Measurements from ENCODE around the gene OSBP2. TPM values are rescaled to one million over a fixed set of nuclear protein-coding genes. Genes with fewer than 3 reads are reported as not detected.

The OSBP2 gene
- total and polyA plus RNA-seq, 5 donors: 4.1 to 12.3 (median 7.8) TPM

DNA sequence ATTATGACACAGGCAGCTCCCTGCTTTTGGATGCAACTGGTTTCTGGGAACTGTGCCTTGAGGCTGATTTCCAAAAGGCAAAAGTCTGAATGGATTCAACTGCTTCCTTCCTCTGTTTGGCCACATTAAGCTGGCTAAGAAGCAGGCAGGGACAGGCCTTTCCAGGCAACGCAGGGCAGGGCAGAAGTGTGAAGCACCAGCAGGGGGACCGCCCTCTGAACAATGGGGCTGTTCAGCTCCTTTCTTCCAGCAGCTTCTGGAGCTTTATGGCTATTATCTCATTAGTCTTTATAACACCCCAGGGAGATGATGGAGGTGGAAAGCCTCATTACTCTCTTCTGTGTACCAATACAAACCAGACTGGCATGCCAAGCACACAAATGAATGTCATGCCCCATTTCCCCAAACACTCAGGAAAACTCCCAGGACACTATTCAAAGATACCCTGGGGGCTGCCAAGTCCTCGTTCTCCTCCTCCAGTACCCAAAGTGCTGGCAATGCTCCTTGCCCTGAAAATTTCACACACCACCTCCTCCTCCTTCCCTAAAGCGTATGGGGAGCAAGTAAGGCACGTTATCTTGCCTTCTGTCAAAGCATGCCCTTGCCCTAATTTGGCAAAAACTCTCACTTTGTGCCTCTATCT lies 252.6 kb downstream of the OSBP2 start:
- WGBS: 20% methylated on average over 5 of the region's 5 CpGs

DNA sequence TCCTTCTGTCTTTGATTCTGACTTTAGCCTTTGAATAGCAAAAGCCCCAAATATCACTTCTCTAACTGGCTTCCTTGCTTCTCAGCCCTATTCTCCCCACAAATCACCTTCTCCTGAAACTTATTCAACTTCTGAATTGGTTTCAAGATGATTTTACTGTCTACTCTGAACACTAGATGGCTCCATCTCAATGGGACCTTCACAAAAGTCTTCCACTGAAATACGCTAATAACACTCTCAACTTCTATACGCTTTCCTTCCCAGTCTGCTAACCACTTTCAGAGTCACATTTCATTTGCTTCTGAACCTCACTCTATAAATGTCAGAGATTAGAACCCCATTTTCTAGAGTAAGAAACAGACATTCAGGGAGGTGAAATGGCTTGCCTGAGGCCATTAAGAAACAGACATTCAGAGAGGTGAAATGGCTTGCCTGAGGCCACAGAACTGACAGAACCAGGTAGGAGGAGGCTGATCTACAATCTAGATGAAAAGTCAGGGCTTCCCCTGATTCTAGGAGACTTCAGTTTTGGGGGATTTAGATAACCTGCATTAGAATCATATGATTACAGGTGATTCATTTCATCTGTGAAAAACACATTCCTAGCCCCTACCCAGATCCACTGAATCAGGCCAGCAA lies 253.3 kb downstream of the OSBP2 start:
- H3K9me3 ChIP-seq (ENCODE audit: control insufficient read depth, low read length): no peaks in the 10 kb centered on the region
- no peaks in the 10 kb centered on the region for H3K27me3 ChIP-seq (ENCODE audit: control insufficient read depth, insufficient read depth)
- peak overlapping the region; percentile 89 for H3K27ac ChIP-seq (ENCODE audit: low read length)
- 12% methylated on average over 2 of the region's 2 CpGs for WGBS
- no peak overlapping the region for H3K4me3 ChIP-seq (ENCODE audit: low read length)
- intact Hi-C loops (cut with DNase I): loop anchor here (2.0 to 10.0 kb wide), 7 partner anchors 134 to 284 kb away; partner anchors contain the start of genes PLA2G3 (in 2 of the 4) and SMTN (in 1 of the 4)
- ATAC-seq (peak; percentile 66 to 70), DNase-seq (no peak)
- H3K4me1 ChIP-seq (ENCODE audit: control insufficient read depth, insufficient read depth, low read length): peaks cover 11% of the 10 kb centered on the region

More for the DNA sequence above, 252.6 kb downstream of the OSBP2 start:
- Histone ChIP-seq H3K4me3 (ENCODE audit: low read length) (no peak overlapping the region), H3K9me3 (ENCODE audit: control insufficient read depth, low read length) (no peaks in the 10 kb centered on the region), H3K27ac (ENCODE audit: low read length) (peak overlapping the region; percentile 89), H3K4me1 (ENCODE audit: control insufficient read depth, insufficient read depth, low read length) (peaks cover 11% of the 10 kb centered on the region), H3K27me3 (ENCODE audit: control insufficient read depth, insufficient read depth) (no peaks in the 10 kb centered on the region)
- DNase-seq (peak; percentile 80 to 90 (median 81)), ATAC-seq (peak; percentile 88 to 91)
- intact Hi-C loops (cut with DNase I): loop anchor here (5.0 to 10.0 kb wide), 6 partner anchors 135 to 285 kb away; partner anchors contain the start of genes PLA2G3 (in 2 of the 4) and SMTN (in 1 of the 4)

DNA sequence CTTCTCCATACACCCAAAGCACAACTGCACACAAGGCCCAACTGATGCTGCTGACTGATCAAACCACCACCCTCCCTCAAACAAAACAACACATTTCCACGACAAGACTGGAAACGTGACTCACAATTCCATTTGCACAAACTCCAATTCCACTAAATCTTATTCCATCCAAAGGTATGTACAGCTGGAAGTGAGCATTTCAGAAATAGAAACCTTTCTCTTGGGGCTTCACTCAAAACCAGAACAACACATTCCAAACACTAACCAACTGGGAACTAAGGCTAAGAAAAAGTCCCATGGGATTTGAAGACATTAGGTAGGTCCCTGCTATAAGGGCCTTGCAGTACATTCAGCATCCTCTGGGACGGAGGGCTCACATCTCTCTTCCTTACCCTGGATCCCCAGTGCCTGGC lies 254.3 kb downstream of the OSBP2 start:
- H3K9me3 ChIP-seq (ENCODE audit: control insufficient read depth, low read length): no peaks in the 10 kb centered on the region
- WGBS: 62% methylated on average over 3 of the region's 3 CpGs
- H3K4me3 ChIP-seq (ENCODE audit: low read length): no peak overlapping the region
- intact Hi-C loops (cut with DNase I): loop anchor here (2.0 to 10.0 kb wide), 7 partner anchors 133 to 283 kb away; partner anchors contain the start of genes PLA2G3 (in 2 of the 4) and SMTN (in 1 of the 4)
- H3K27ac ChIP-seq (ENCODE audit: low read length): no peak overlapping the region
- DNase-seq (no peak), ATAC-seq (no peak)
- no peaks in the 10 kb centered on the region for H3K27me3 ChIP-seq (ENCODE audit: control insufficient read depth, insufficient read depth)
- peaks cover 11% of the 10 kb centered on the region for H3K4me1 ChIP-seq (ENCODE audit: control insufficient read depth, insufficient read depth, low read length)

DNA sequence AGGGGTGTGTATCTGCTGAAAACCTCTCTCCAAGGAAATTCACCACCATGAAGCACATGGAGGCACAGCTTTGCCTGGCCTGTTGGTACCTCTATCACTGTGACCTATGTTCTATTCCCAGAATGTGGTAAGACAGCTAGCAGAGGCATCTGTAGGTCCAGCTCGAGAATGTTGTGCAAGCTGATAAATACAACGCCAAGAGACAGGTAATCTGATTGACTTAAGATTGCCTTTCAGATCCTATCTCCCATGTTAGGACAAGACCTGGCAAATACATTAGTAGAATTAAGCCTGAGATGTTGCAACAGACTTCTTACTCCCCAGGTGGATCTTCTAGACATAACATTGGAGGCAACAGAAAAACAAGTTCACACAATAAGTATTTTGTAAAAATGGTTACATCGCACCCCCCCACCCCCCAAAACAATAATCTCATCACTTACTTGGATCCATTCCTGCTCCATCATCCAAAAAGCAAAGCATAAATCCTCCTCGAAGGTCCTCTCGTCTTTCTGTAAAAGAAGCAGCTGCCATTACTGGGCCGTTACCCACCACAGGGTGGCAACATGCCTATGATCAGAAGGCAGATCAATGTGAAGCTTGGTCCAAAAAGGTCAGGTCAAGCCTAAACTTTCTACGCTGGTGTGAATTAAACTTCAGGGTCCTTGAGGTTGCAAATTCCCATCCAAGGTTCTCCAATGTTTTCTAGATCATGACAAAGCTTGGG lies 255.4 kb downstream of the OSBP2 start:
- Histone ChIP-seq H3K4me1 (ENCODE audit: control insufficient read depth, insufficient read depth, low read length) (peaks cover 11% of the 10 kb centered on the region), H3K4me3 (ENCODE audit: low read length) (no peak overlapping the region), H3K9me3 (ENCODE audit: control insufficient read depth, low read length) (no peaks in the 10 kb centered on the region), H3K27ac (ENCODE audit: low read length) (no peak overlapping the region), H3K27me3 (ENCODE audit: control insufficient read depth, insufficient read depth) (no peaks in the 10 kb centered on the region)
- 80% methylated on average over 7 of the region's 7 CpGs for WGBS
- ATAC-seq (no peak), DNase-seq (no peak)
- intact Hi-C loops (cut with DNase I): loop anchor here (2.0 to 10.0 kb wide), 7 partner anchors 132 to 282 kb away; partner anchors contain the start of genes PLA2G3 (in 2 of the 4) and SMTN (in 1 of the 4)

DNA sequence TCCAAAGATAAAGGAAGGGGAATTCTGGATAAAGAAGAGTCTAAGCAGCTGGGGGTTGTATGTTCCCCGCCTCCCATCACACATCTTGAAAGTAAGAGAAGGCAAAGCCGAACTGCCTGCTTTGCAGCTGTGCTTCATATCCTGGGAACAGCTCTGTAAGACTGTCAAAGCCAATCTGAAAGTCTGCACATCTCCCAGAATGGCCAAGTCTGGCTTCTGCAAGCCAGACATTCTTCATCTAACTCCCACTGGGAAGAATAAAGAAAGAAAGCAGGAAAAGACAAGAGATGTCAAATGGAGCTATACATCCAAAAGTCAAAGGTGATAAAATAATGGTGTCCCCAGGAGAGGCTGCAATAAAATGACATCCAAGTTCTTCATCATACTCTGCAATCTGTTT lies 258.5 kb downstream of the OSBP2 start:
- intact Hi-C loops (cut with DNase I): no loop called here
- no peak overlapping the region for H3K4me3 ChIP-seq (ENCODE audit: low read length)
- no peaks in the 10 kb centered on the region for H3K27me3 ChIP-seq (ENCODE audit: control insufficient read depth, insufficient read depth)
- H3K27ac ChIP-seq (ENCODE audit: low read length): no peak overlapping the region
- WGBS: 80% methylated on average over 2 of the region's 2 CpGs
- peaks cover 3% of the 10 kb centered on the region for H3K4me1 ChIP-seq (ENCODE audit: control insufficient read depth, insufficient read depth, low read length)
- DNase-seq (no peak), ATAC-seq (no peak)
- H3K9me3 ChIP-seq (ENCODE audit: control insufficient read depth, low read length): no peaks in the 10 kb centered on the region

DNA sequence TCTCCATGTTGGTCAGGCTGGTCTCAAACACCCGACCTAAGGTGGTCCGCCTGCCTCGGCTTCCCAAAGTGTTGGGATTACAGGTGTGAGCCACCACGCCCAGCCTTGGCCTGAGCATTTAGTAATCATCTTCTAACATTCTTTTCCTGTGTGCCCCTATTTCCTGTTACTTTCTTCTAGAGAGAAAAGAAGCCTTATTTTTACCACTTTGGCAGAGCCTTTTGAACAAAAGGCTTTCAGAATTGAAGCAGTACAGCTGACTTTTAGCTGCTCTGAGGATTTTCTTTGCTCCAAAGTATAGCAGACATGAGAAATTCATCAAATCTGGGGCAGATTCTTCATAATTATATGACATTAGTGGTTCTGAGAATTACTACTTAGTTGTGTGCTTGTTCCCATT lies 260.5 kb downstream of the OSBP2 start:
- intact Hi-C loops (cut with DNase I): no loop called here
- Histone ChIP-seq H3K27me3 (ENCODE audit: control insufficient read depth, insufficient read depth) (no peaks in the 10 kb centered on the region), H3K9me3 (ENCODE audit: control insufficient read depth, low read length) (no peaks in the 10 kb centered on the region), H3K4me1 (ENCODE audit: control insufficient read depth, insufficient read depth, low read length) (peaks cover 1% of the 10 kb centered on the region), H3K27ac (ENCODE audit: low read length) (no peak overlapping the region), H3K4me3 (ENCODE audit: low read length) (no peak overlapping the region)
- ATAC-seq: no peak
- DNase-seq: no peak
- WGBS: 93% methylated on average over 4 of the region's 4 CpGs

Small RNA genes lying within 50 kb of the gene (microRNA-seq; reads per million reads assigned to microRNA genes)
- 11.8 to 24.0 reads per million in 2 donors for gene MIR3200

Other genes starting within 250 kb of the OSBP2 start
- gene SEC14L3, start 222.9 kb upstream of the OSBP2 start, total RNA-seq: not detected
- gene SEC14L3, start 222.9 kb upstream of the OSBP2 start, polyA plus RNA-seq: not detected
- gene SEC14L4, start 189.2 kb upstream of the OSBP2 start, total RNA-seq: not detected
- gene SEC14L4, start 189.2 kb upstream of the OSBP2 start, polyA plus RNA-seq: not detected
- gene SEC14L6, start 148.1 kb upstream of the OSBP2 start, total RNA-seq: under 1 TPM; 0.17 to 0.40 (median 0.23) TPM
- 0.20 TPM for gene SEC14L6, start 148.1 kb upstream of the OSBP2 start, polyA plus RNA-seq
- gene GAL3ST1, start 120.2 kb upstream of the OSBP2 start, total RNA-seq: under 1 TPM in 3 of 4 donors, not detected in 1; 0.17 to 0.93 (median 0.47) TPM
- 0.75 TPM for gene GAL3ST1, start 120.2 kb upstream of the OSBP2 start, polyA plus RNA-seq
- 10 to 100 TPM; 23.7 to 31.9 (median 23.8) TPM for gene PES1, start 103.0 kb upstream of the OSBP2 start, total RNA-seq
- 20.1 TPM for gene PES1, start 103.0 kb upstream of the OSBP2 start, polyA plus RNA-seq
- gene TCN2, start 87.7 kb upstream of the OSBP2 start, total RNA-seq: 10 to 100 TPM; 10.9 to 33.4 (median 25.5) TPM
- 14.3 TPM for gene TCN2, start 87.7 kb upstream of the OSBP2 start, polyA plus RNA-seq
- 1 to 10 TPM; 2.5 to 4.0 (median 2.9) TPM for gene SLC35E4, start 59.1 kb upstream of the OSBP2 start, total RNA-seq
- gene SLC35E4, start 59.1 kb upstream of the OSBP2 start, polyA plus RNA-seq: 2.9 TPM
- gene DUSP18, start 27.0 kb upstream of the OSBP2 start, total RNA-seq: 1 to 10 TPM; 2.5 to 4.4 (median 3.5) TPM
- 2.1 TPM for gene DUSP18, start 27.0 kb upstream of the OSBP2 start, polyA plus RNA-seq

All from right cardiac atrium (tissue), 5 donors.